CD4-positive, alpha-beta T cell treated with Interleukin-17A for 1 hour (primary cell): ENCODE results near the gene IRF8.

Experiments used
- DNase-seq: peaks from one replicate; pipeline ENCODE4 v3.0.0-alpha.2; 2020

The IRF8 gene

DNA sequence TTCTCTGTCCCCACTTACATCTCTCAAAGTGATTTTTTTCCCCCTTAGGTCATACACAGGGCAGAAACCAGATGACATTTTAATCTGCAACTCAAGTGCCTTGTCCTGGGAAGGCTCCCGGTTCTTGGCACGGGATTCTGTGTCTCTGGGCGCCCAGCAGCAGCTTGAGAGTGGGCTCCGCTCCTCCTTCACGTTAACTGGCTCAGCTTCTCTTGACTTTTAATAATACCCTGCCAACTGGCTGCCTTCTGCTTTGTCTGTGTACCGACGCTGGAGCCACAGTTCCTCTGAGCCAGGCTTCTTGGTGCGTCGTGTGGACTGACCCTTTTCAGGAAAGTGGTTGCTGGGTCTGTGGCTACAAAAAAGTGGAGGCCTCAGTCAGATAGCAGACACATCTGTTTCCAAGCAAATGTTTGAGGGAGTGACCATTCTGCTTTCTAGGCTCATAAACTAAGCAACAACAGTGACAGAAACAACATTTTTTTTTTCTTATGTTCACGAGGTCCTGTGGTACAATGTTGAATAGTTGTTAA, 64.9 kb downstream of the IRF8 start:
- DNase-seq = no peak

GRCh38 chr16:85965125-85965524, 66.2 kb downstream of the IRF8 start:
- no peak for DNase-seq

- DNase-seq = no peak
These were observed 68.1 kb downstream of the IRF8 start for GRCh38 chr16:85967111-85967510.

DNA sequence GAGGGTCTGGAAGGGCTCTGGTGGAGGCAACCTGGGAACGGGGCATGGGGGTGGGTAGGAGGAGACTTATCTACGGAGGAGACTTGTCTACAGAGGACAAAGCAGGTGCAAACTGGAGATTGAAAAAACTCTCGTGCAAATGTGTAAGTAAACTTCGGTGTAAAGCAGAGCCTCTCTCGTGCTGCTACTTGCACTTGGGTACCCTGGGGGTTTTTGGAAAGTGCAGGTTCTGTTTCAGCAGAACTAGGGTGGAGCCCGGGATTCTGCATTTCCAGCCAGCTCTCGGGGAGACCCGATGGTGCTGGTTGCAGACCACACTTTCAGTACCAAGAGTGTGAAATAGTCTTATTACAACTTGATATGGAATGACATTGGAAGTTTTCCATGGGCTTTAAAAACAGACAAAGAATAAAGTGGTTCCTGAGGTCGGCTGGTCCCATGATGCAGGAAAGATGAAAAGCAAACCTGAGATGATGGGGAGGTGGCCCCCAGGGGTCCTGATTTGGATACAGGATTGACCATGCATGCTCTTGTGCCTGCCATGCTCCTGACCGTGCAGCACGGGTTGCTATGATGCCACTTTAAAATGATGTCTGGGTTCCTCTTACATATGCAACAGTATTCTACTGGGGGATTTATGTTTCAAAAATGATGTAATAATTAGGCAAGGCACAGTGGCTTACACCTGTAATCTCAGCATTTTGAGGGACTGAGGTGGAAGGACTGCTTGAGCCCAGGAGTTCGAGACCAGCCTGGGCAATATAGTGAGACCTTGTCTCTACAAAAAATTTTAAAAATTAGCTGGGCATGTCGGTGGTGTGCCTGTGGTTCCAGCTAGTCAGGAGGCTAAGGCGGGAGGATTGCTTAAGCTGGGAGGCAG, 69.3 kb downstream of the IRF8 start:
- DNase-seq = no peak

DNA sequence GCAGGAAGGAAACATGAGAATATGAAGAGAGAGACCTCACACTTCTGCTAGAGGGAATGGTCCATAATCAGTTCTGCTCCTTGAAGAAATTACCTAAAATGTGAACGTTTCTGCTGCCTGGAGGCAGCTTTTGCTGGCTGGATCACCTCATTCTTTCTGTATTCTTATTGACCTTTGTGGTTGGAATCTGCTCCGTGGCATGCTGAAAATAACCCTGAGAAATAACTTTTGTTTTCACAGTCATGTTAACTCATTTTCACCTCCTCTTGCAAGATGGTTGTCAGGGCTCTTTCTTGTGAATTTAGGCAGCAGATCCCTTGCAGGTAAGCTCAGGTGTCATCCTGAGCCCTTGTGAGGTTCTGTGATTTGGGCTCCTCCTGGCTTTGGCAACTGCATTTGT, 70.2 kb downstream of the IRF8 start:
- no peak for DNase-seq

DNA sequence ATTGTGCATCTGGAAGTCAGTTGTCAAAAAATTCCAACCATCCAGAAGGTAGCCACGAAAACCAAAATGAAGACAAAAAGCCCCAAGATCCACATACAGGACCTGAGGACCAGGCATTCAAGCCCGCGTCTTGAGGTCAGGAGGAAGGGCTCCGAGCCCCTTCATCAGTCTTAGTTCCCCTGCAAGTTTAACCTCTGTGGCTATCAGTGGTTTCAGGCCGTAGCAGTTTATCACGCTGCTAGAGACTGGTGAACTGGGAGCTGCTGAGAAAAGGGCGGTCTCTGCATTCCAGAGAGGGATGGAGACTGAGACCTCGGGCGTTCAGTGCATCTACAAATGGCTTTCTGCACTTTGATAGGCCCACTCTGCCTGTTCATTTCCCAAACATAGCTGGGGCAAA, 70.6 kb downstream of the IRF8 start:
- DNase-seq = no peak

DNA sequence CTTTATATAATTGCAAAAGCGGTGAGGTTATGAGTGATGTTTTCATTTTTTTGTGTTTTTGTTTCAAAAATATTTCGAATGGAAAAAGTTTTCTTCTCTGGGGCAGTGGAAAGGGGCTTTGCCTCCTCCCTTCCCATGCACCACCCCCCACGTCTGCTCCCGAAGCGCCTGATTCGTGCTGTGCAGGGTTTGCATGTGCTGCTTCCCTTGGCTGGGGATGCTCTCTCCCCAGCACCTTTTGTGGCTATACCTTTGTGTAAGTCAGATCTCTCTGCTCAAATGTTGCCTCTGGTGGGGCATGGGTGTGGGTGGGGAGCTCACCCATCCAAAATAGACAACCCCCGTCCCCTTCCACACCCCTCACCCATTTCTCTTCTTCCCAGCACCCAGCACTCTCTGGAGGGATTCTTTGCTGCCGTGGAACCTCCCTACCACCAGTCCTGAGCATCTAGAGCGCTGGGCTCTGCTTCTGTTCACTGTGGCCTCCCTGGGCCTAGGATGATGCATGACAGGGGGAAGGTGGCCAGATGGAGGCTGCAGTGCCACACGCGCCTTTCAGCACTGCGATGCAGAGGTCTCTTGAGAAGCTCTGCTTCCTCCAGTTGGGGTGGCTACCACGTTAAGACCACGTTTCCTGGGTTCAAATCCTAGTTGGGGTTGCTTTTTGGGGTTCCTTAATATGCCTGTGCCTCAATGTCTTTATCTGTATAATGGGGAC, 71.2 kb downstream of the IRF8 start:
- no peak for DNase-seq

- no peak for DNase-seq
These were observed 71.8 kb downstream of the IRF8 start for GRCh38 chr16:85970738-85971137.
